HepG2 (cell line): ENCODE measurements around the gene ZNF184. TPM values are rescaled to one million over a fixed set of nuclear protein-coding genes. Genes with fewer than 3 reads are reported as not detected.

Source experiments
- ADNP ChIP-seq: sonication (generic); formaldehyde crosslinking; IDR thresholded peaks from 2 replicates; pipeline ENCODE4 v1.4.0; 2020; ENCODE audit warnings: missing genetic modification reagents
- CREB1 ChIP-seq, 2 experiments: fragments of 450-650 bp in 1 of 2; IDR thresholded peaks; 2 replicates each; pipeline ENCODE4 v1.6.1; 2016 to 2017; ENCODE audit warnings: control low read depth in 1 of 2, mild to moderate bottlenecking in 1 of 2, missing compliant biosample characterization in 1 of 2, missing genetic modification characterization in 1 of 2
- FOSL1 ChIP-seq: sonication (generic); formaldehyde crosslinking; IDR thresholded peaks from 2 replicates; pipeline ENCODE4 v1.9.0; 2021; ENCODE audit warnings: missing genetic modification reagents, borderline replicate concordance
- HMG20B ChIP-seq: conservative IDR thresholded peaks from 2 replicates; pipeline ENCODE4 v1.6.1; 2016; ENCODE audit warnings: missing genetic modification reagents, missing compliant biosample characterization
- HOXA7 ChIP-seq: sonication (generic); formaldehyde crosslinking; IDR thresholded peaks from 2 replicates; pipeline ENCODE4 v1.8.1; 2022; ENCODE audit warnings: mild to moderate bottlenecking, missing genetic modification reagents, moderate library complexity
- IRF2 ChIP-seq: IDR thresholded peaks from 2 replicates; pipeline ENCODE4 v1.6.1; 2018; ENCODE audit warnings: missing genetic modification reagents, missing compliant biosample characterization
- RNF2 ChIP-seq: fragments of 450-650 bp; conservative IDR thresholded peaks from 2 replicates; pipeline ENCODE4 v1.6.1; 2016; ENCODE audit warnings: low read depth
- SP140L ChIP-seq: sonication (generic); formaldehyde crosslinking; IDR thresholded peaks from 2 replicates; pipeline ENCODE4 v1.4.0; 2020; ENCODE audit warnings: missing genetic modification reagents, borderline replicate concordance
- ZBTB20 ChIP-seq: sonication (generic); formaldehyde crosslinking; IDR thresholded peaks from 2 replicates; pipeline ENCODE4 v1.8.1; 2023; ENCODE audit warnings: missing genetic modification reagents, low read depth, mild to moderate bottlenecking, borderline replicate concordance
- ZNF33A ChIP-seq: sonication (generic); formaldehyde crosslinking; IDR thresholded peaks from 2 replicates; pipeline ENCODE4 v1.5.1; 2020; ENCODE audit warnings: missing genetic modification reagents, mild to moderate bottlenecking, moderate library complexity, borderline replicate concordance
- ZNF644 ChIP-seq: IDR thresholded peaks from 2 replicates; pipeline ENCODE4 v1.6.1; 2016; ENCODE audit warnings: low read depth
- polyA plus RNA-seq, 8 experiments: library from polyadenylated mRNA; depleted of rRNA in 3 of 8; stranded (reverse) in 7 of 8; unstranded in 1 of 8; fragments of >200 nt; fragmentation: Illumina TruSeq in 4 of 8; extraction: Trizol in 4 of 8; gene quantifications; 2 replicates each; pipeline versions ENCODE4 v1.2.1 to v1.2.3, GENCODE V29; 2011 to 2016; ENCODE audit warnings: low read depth in 4 of 8, missing spikeins in 1 of 8, mixed read lengths in 1 of 8; ENCODE audit not compliant: insufficient read depth in 1 of 8
- total RNA-seq, 5 experiments: library from RNA; depleted of rRNA; stranded (reverse); fragments of >200 nt; fragmentation: Illumina TruSeq; extraction: Trizol; gene quantifications; 2 replicates each; pipeline ENCODE4 v1.2.3, GENCODE V29; 2016; ENCODE audit warnings: low read depth in 1 of 5
- TF ChIP-seq, protein P1 (sequence below): sonication (generic); formaldehyde crosslinking; IDR thresholded peaks from 2 replicates; pipeline ENCODE4 v1.8.1; 2023; ENCODE audit warnings: missing genetic modification reagents, inconsistent platforms, borderline replicate concordance
- TF ChIP-seq, protein P2 (sequence below): sonication (generic); formaldehyde crosslinking; IDR thresholded peaks from 2 replicates; pipeline ENCODE4 v1.4.0; 2020; ENCODE audit warnings: missing genetic modification reagents
- TF ChIP-seq, protein P3 (sequence below): sonication (generic); formaldehyde crosslinking; IDR thresholded peaks from 2 replicates; pipeline ENCODE4 v1.5.0; 2020; ENCODE audit warnings: mild to moderate bottlenecking, missing genetic modification reagents, borderline replicate concordance

The ZNF184 gene
- total and polyA plus RNA-seq, 2 of the 13 experiments (the other 11 are each of a cell fraction or from before 2014, with no cell fraction given): 2.1 to 10.1 TPM

DNA sequence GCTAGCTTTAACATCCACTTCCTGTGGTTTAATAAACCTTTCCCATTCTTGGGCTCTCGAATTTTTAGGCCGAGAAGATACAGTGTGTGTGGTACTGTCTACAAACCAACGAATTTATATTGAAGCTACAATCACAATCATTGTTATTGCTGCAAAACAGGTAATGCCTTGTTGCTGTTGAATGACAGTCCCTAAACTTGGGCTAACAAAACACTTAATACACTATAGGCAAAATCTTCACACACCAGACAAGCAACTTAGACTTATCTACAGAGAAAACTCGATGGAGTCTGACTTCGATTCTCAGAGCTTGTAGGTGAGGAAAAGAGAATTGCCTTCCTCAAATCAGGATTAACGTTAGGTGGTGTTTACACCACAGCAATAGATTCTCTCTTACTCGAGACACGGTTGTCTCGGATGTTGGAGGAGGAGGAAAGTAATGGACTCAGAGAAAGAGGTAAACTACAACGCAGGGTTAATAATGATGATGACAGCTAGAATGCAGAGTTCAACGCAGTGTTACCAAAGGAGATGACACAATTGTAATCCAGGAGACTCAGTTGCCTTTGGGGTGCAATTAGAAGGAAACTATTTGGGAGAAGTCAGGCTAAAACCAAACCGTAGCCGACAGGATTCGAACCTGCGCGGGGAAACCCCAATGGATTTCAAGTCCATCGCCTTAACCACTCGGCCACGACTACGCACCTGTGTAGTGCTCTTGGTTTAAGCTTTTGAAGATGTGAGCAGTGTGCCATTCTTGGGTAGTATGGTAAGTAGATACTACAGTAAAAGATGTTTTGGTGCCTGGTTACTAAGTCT, 32.5 kb upstream of the ZNF184 start (continued):
- TF ChIP-seq, protein P1, sequence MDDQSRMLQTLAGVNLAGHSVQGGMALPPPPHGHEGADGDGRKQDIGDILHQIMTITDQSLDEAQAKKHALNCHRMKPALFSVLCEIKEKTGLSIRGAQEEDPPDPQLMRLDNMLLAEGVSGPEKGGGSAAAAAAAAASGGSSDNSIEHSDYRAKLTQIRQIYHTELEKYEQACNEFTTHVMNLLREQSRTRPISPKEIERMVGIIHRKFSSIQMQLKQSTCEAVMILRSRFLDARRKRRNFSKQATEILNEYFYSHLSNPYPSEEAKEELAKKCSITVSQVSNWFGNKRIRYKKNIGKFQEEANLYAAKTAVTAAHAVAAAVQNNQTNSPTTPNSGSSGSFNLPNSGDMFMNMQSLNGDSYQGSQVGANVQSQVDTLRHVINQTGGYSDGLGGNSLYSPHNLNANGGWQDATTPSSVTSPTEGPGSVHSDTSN (CRISPR knock-in tag): no peak
- peak; percentile 60; the same call in 1 of the 2 replicates for TF ChIP-seq HMG20B (CRISPR knock-in tag)
- TF ChIP-seq, protein P2, sequence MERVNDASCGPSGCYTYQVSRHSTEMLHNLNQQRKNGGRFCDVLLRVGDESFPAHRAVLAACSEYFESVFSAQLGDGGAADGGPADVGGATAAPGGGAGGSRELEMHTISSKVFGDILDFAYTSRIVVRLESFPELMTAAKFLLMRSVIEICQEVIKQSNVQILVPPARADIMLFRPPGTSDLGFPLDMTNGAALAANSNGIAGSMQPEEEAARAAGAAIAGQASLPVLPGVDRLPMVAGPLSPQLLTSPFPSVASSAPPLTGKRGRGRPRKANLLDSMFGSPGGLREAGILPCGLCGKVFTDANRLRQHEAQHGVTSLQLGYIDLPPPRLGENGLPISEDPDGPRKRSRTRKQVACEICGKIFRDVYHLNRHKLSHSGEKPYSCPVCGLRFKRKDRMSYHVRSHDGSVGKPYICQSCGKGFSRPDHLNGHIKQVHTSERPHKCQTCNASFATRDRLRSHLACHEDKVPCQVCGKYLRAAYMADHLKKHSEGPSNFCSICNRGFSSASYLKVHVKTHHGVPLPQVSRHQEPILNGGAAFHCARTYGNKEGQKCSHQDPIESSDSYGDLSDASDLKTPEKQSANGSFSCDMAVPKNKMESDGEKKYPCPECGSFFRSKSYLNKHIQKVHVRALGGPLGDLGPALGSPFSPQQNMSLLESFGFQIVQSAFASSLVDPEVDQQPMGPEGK (CRISPR knock-in tag): peak; percentile 13; the same call in 1 of the 2 replicates
- TF ChIP-seq, protein P3, sequence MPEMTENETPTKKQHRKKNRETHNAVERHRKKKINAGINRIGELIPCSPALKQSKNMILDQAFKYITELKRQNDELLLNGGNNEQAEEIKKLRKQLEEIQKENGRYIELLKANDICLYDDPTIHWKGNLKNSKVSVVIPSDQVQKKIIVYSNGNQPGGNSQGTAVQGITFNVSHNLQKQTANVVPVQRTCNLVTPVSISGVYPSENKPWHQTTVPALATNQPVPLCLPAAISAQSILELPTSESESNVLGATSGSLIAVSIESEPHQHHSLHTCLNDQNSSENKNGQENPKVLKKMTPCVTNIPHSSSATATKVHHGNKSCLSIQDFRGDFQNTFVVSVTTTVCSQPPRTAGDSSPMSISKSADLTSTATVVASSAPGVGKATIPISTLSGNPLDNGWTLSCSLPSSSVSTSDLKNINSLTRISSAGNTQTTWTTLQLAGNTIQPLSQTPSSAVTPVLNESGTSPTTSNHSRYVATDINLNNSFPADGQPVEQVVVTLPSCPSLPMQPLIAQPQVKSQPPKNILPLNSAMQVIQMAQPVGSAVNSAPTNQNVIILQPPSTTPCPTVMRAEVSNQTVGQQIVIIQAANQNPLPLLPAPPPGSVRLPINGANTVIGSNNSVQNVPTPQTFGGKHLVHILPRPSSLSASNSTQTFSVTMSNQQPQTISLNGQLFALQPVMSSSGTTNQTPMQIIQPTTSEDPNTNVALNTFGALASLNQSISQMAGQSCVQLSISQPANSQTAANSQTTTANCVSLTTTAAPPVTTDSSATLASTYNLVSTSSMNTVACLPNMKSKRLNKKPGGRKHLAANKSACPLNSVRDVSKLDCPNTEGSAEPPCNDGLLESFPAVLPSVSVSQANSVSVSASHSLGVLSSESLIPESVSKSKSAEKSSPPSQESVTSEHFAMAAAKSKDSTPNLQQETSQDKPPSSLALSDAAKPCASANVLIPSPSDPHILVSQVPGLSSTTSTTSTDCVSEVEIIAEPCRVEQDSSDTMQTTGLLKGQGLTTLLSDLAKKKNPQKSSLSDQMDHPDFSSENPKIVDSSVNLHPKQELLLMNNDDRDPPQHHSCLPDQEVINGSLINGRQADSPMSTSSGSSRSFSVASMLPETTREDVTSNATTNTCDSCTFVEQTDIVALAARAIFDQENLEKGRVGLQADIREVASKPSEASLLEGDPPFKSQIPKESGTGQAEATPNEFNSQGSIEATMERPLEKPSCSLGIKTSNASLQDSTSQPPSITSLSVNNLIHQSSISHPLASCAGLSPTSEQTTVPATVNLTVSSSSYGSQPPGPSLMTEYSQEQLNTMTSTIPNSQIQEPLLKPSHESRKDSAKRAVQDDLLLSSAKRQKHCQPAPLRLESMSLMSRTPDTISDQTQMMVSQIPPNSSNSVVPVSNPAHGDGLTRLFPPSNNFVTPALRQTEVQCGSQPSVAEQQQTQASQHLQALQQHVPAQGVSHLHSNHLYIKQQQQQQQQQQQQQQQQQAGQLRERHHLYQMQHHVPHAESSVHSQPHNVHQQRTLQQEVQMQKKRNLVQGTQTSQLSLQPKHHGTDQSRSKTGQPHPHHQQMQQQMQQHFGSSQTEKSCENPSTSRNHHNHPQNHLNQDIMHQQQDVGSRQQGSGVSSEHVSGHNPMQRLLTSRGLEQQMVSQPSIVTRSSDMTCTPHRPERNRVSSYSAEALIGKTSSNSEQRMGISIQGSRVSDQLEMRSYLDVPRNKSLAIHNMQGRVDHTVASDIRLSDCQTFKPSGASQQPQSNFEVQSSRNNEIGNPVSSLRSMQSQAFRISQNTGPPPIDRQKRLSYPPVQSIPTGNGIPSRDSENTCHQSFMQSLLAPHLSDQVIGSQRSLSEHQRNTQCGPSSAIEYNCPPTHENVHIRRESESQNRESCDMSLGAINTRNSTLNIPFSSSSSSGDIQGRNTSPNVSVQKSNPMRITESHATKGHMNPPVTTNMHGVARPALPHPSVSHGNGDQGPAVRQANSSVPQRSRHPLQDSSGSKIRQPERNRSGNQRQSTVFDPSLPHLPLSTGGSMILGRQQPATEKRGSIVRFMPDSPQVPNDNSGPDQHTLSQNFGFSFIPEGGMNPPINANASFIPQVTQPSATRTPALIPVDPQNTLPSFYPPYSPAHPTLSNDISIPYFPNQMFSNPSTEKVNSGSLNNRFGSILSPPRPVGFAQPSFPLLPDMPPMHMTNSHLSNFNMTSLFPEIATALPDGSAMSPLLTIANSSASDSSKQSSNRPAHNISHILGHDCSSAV: no peak
- peak; percentile 62; the same call in 1 of the 2 replicates for TF ChIP-seq ZBTB20 (CRISPR knock-in tag)
- TF ChIP-seq FOSL1 (CRISPR knock-in tag): no peak
- TF ChIP-seq IRF2: peak; percentile 90
- peak; percentile 67; the same call in 1 of the 2 replicates for TF ChIP-seq CREB1 (IDR thresholded peaks at IDR 0.05)
- peak; percentile 72 for TF ChIP-seq CREB1 (CRISPR knock-in tag; IDR thresholded peaks at IDR 0.05)
- TF ChIP-seq ZNF644 (CRISPR knock-in tag): peak; percentile 86
- TF ChIP-seq ZNF33A (CRISPR knock-in tag): no peak
- TF ChIP-seq ADNP (CRISPR knock-in tag): 0 out of 2 replicates have a peak, but pooled peaks have one; percentile 36
- TF ChIP-seq HOXA7 (CRISPR knock-in tag): no peak
- TF ChIP-seq SP140L (CRISPR knock-in tag): 0 out of 2 replicates have a peak, but pooled peaks have one; percentile 80
- TF ChIP-seq RNF2: no peak
